Ectodermal cell (in vitro differentiated cells): ENCODE results near the gene DGKI.

Experiments
- H3K27ac ChIP-seq: 2 replicates; pipeline ENCODE4 v1.7.0; 2013; ENCODE audit warnings: mild to moderate bottlenecking, low read depth, low read length; ENCODE audit not compliant: insufficient read depth, poor library complexity, severe bottlenecking
- H3K27me3 ChIP-seq: 2 replicates; pipeline ENCODE4 v1.7.0; 2013; ENCODE audit warnings: mild to moderate bottlenecking, low read length; ENCODE audit not compliant: insufficient read depth, control insufficient read depth, poor library complexity, severe bottlenecking
- H3K36me3 ChIP-seq: one replicate; pipeline ENCODE4 v1.7.0; 2013; ENCODE audit warnings: low read length; ENCODE audit not compliant: control insufficient read depth, insufficient read depth
- H3K4me1 ChIP-seq: one replicate; pipeline ENCODE4 v1.7.0; 2013; ENCODE audit warnings: low read length; ENCODE audit not compliant: control insufficient read depth, insufficient read depth
- H3K4me3 ChIP-seq: 2 replicates; pipeline ENCODE4 v1.7.0; 2013; ENCODE audit warnings: low read depth, low read length, control low read depth; ENCODE audit not compliant: insufficient read depth
- H3K9me3 ChIP-seq: 2 replicates; pipeline ENCODE4 v1.7.0; 2013; ENCODE audit warnings: mild to moderate bottlenecking, low read length, moderate library complexity; ENCODE audit not compliant: control insufficient read depth
- WGBS, 2 experiments: methylation state at CpG; one replicate each; pipeline ENCODE4 v1.1.7; 2013; ENCODE audit warnings: missing lambda C conversion rate in 2 of 2; 5-methylcytosine and 5-hydroxymethylcytosine counted together

DGKI gene

GRCh38 chr7:137873524-137873923 is 26.8 kb upstream of the DGKI start:
- H3K9me3 ChIP-seq, result no peaks in the 10 kb centered on the region
- 94 to 96% methylated on average over 3 of the region's 3 CpGs for WGBS, 2 experiments
- peaks cover 14% of the 10 kb centered on the region for H3K4me1 ChIP-seq
- no peaks in the 10 kb centered on the region for H3K36me3 ChIP-seq
- H3K27me3 ChIP-seq, result no peaks in the 10 kb centered on the region
- H3K4me3 ChIP-seq, result no peak overlapping the region
- H3K27ac ChIP-seq, result no peak overlapping the region

GRCh38 chr7:137871170-137871915 is 24.6 kb upstream of the DGKI start:
- H3K27ac ChIP-seq, result no peak overlapping the region
- H3K9me3 ChIP-seq, result no peaks in the 10 kb centered on the region
- no peaks in the 10 kb centered on the region for H3K36me3 ChIP-seq
- H3K4me3 ChIP-seq, result no peak overlapping the region
- 97% methylated on average over 7 of the region's 7 CpGs for WGBS, 2 experiments
- H3K27me3 ChIP-seq, result no peaks in the 10 kb centered on the region
- H3K4me1 ChIP-seq, result no peaks in the 10 kb centered on the region

GRCh38 chr7:137870684-137871083 is 23.9 kb upstream of the DGKI start:
- Histone ChIP-seq H3K9me3 (no peaks in the 10 kb centered on the region), H3K36me3 (no peaks in the 10 kb centered on the region), H3K27ac (no peak overlapping the region), H3K4me3 (no peak overlapping the region), H3K27me3 (no peaks in the 10 kb centered on the region), H3K4me1 (no peaks in the 10 kb centered on the region)

DNA sequence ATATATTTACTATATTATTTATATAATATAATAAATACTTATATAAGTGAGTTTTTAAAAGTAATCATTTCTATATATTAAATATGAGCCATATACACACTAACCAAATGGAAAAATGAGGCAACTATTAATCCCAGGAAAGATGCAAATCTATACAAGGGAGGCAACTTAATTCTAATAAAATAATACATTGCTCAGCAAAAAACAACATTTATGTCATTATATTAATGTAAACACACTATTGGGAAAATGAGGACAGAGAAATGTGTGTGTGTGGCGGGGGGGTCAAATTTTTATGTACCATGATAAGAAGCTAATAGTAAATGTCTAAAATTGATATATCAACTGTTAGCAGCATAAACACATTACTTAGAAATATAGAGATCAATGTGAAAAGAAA is 23.3 kb upstream of the DGKI start:
- H3K27me3 ChIP-seq, result no peaks in the 10 kb centered on the region
- no peak overlapping the region for H3K4me3 ChIP-seq
- no peaks in the 10 kb centered on the region for H3K9me3 ChIP-seq
- no CpG with 5 or more reads among the region's 1 CpG for WGBS, 2 experiments
- no peaks in the 10 kb centered on the region for H3K4me1 ChIP-seq
- H3K27ac ChIP-seq, result no peak overlapping the region
- no peaks in the 10 kb centered on the region for H3K36me3 ChIP-seq

GRCh38 chr7:137869260-137869659 is 22.5 kb upstream of the DGKI start:
- Histone ChIP-seq H3K27ac (no peak overlapping the region), H3K27me3 (no peaks in the 10 kb centered on the region), H3K9me3 (no peaks in the 10 kb centered on the region), H3K4me3 (no peak overlapping the region), H3K4me1 (no peaks in the 10 kb centered on the region), H3K36me3 (no peaks in the 10 kb centered on the region)
- 93 to 95% methylated on average over 3 of the region's 3 CpGs for WGBS, 2 experiments

DNA sequence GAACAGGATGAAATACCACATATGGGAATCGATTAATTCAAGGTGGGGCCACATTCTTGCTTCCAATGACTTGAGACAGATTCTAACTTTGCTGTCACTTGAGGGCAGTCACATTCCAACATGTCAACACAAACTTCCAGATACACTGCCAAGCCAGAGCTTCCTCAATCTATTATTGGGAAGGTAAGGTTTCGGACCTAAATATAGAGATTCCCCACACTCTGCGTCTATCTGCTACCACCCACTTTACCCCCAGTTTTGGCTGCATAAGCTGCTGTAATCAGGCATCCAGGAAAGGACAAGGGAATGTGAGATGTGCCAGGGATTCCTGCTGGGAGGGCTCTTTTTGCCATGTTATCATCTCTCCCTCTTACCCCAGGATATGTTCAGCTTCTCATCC is 20.5 kb upstream of the DGKI start:
- Histone ChIP-seq H3K27me3 (no peaks in the 10 kb centered on the region), H3K36me3 (no peaks in the 10 kb centered on the region), H3K4me1 (no peaks in the 10 kb centered on the region), H3K9me3 (no peaks in the 10 kb centered on the region), H3K4me3 (no peak overlapping the region), H3K27ac (no peak overlapping the region)
- 95 to 98% methylated on average over 3 of the region's 3 CpGs for WGBS, 2 experiments

- Histone ChIP-seq H3K4me1 (no peaks in the 10 kb centered on the region), H3K27ac (no peak overlapping the region), H3K36me3 (no peaks in the 10 kb centered on the region), H3K4me3 (no peak overlapping the region), H3K27me3 (no peaks in the 10 kb centered on the region), H3K9me3 (no peaks in the 10 kb centered on the region)
- 78% methylated on average over 1 of the region's 1 CpG; no CpG with 5 or more reads in 1 of the 2 experiments for WGBS, 2 experiments
Measured at GRCh38 chr7:137865764-137866163, 19.0 kb upstream of the DGKI start.

DNA sequence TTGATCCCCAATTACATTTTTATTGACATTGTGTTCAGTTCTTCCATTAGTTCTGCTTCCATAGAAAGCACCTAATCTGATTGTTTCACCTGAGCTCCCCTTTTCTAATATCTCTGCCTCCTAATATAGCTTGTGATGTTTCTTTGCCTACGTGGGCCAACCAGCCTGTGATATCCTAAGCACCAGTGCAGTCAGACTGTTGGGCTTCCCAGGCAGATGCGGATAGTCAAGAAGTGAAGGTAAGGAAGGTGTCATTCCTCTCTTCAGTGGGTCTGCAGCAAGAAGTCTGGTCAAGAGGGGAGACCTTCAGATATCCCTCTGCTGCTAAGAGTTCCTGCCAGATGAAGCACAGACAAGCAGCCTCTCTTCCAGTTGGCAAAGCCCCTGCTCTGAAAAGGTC is 16.2 kb upstream of the DGKI start:
- H3K36me3 ChIP-seq, result no peaks in the 10 kb centered on the region
- 90 to 91% methylated on average over 2 of the region's 2 CpGs for WGBS, 2 experiments
- H3K27me3 ChIP-seq, result no peaks in the 10 kb centered on the region
- no peak overlapping the region for H3K4me3 ChIP-seq
- H3K9me3 ChIP-seq, result no peaks in the 10 kb centered on the region
- no peak overlapping the region for H3K27ac ChIP-seq
- H3K4me1 ChIP-seq, result no peaks in the 10 kb centered on the region

- WGBS, 2 experiments, result 85 to 91% methylated on average over 4 of the region's 4 CpGs
- H3K27ac ChIP-seq, result no peak overlapping the region
- no peaks in the 10 kb centered on the region for H3K27me3 ChIP-seq
- H3K4me3 ChIP-seq, result no peak overlapping the region
- no peaks in the 10 kb centered on the region for H3K36me3 ChIP-seq
- H3K4me1 ChIP-seq, result no peaks in the 10 kb centered on the region
- H3K9me3 ChIP-seq, result no peaks in the 10 kb centered on the region
Measured at GRCh38 chr7:137862358-137862757, 15.6 kb upstream of the DGKI start.

GRCh38 chr7:137860542-137860941 is 13.8 kb upstream of the DGKI start:
- no peaks in the 10 kb centered on the region for H3K27me3 ChIP-seq
- H3K4me3 ChIP-seq, result no peak overlapping the region
- no peak overlapping the region for H3K27ac ChIP-seq
- H3K9me3 ChIP-seq, result no peaks in the 10 kb centered on the region
- 77 to 100% methylated on average over 1 of the region's 2 CpGs for WGBS, 2 experiments
- no peaks in the 10 kb centered on the region for H3K4me1 ChIP-seq
- no peaks in the 10 kb centered on the region for H3K36me3 ChIP-seq

- WGBS, 2 experiments, result 97 to 98% methylated on average over 1 of the region's 1 CpG
- Histone ChIP-seq H3K4me3 (no peak overlapping the region), H3K36me3 (no peaks in the 10 kb centered on the region), H3K9me3 (no peaks in the 10 kb centered on the region), H3K27ac (no peak overlapping the region), H3K4me1 (no peaks in the 10 kb centered on the region), H3K27me3 (peaks cover 19% of the 10 kb centered on the region)
Measured at GRCh38 chr7:137853053-137853452, 6.3 kb upstream of the DGKI start.
